Right lung (tissue), 5 donors: ENCODE measurements around the gene MTCL1. TPM values are rescaled to one million over a fixed set of nuclear protein-coding genes. Genes with fewer than 3 reads are reported as not detected.
"Not testable (repeated sequence)": the region's sequence is repeated elsewhere in the genome, so short reads cannot be mapped to it uniquely, and the experiment has no call there.

ENCODE experiments used
- DNase-seq, 2 donors: peaks; one replicate each; pipeline ENCODE4 v3.0.0-alpha.2; 2013
- polyA plus RNA-seq, 5 donors: library from polyadenylated mRNA; unstranded; fragments of 120-200 nt; gene quantifications; one replicate each; pipeline versions ENCODE4 v1.2.1 to v1.2.3, GENCODE V29; 2013; ENCODE audit warnings: inconsistent platforms in 1 of 5, low replicate concordance in 1 of 5; ENCODE audit not compliant: insufficient read length in 5 of 5, insufficient read depth in 1 of 5

The MTCL1 gene
- polyA plus RNA-seq, 5 donors: 7.1 to 16.7 (median 9.3) TPM

- DNase-seq: no peak
Measured at GRCh38 chr18:8741532-8741931, 36.2 kb downstream of the MTCL1 start.

- DNase-seq: no peak
Measured at GRCh38 chr18:8742387-8743361, 37.3 kb downstream of the MTCL1 start.

GRCh38 chr18:8744038-8744437 is 38.7 kb downstream of the MTCL1 start:
- DNase-seq: no peak

- DNase-seq: no peak
Measured at GRCh38 chr18:8744656-8745055, 39.3 kb downstream of the MTCL1 start.

- no peak for DNase-seq
Measured at GRCh38 chr18:8745355-8746014, 40.1 kb downstream of the MTCL1 start.

- no peak for DNase-seq
Measured at GRCh38 chr18:8747440-8747937, 42.1 kb downstream of the MTCL1 start.

GRCh38 chr18:8749492-8749891 is 44.1 kb downstream of the MTCL1 start:
- DNase-seq: no peak

- DNase-seq: no peak
Measured at GRCh38 chr18:8750954-8751415, 45.6 kb downstream of the MTCL1 start.

- DNase-seq: no peak
Measured at GRCh38 chr18:8751692-8752091, 46.3 kb downstream of the MTCL1 start.

GRCh38 chr18:8752329-8752728 is 47.0 kb downstream of the MTCL1 start:
- no peak for DNase-seq

GRCh38 chr18:8754995-8755960 is 49.9 kb downstream of the MTCL1 start:
- no peak for DNase-seq

- DNase-seq: no peak
Measured at GRCh38 chr18:8756571-8756970, 51.2 kb downstream of the MTCL1 start.

GRCh38 chr18:8757396-8757997 is 52.1 kb downstream of the MTCL1 start:
- no peak for DNase-seq

- DNase-seq: no peak
Measured at GRCh38 chr18:8758466-8758865, 53.1 kb downstream of the MTCL1 start.

GRCh38 chr18:8760984-8761383 is 55.6 kb downstream of the MTCL1 start:
- no peak for DNase-seq

GRCh38 chr18:8761535-8761934 is 56.2 kb downstream of the MTCL1 start:
- not testable (repeated sequence) for DNase-seq

GRCh38 chr18:8762968-8763367 is 57.6 kb downstream of the MTCL1 start:
- DNase-seq: no peak

- no peak for DNase-seq
Measured at GRCh38 chr18:8763611-8764010, 58.3 kb downstream of the MTCL1 start.

GRCh38 chr18:8765783-8766463 is 60.6 kb downstream of the MTCL1 start:
- DNase-seq: no peak

GRCh38 chr18:8766559-8767293 is 61.4 kb downstream of the MTCL1 start:
- no peak for DNase-seq
